ENCODE results near the gene SPATA7.

The SPATA7 gene

GRCh38 chr14:88481794-88482193 lies 96.3 kb downstream of the SPATA7 start:
- in situ Hi-C loops (cut with MboI; ENCODE audit: low pct_unique_long_range_greater_than_20kb, low sequenced_read_pairs, unreplicated experiment): loop anchor here (25.0 kb wide), 1 partner anchor 406 kb away; no protein-coding TSS in a partner anchor
- TF ChIP-seq CTCF (IDR thresholded peaks at IDR 0.05; ENCODE audit: extremely low read depth, insufficient read depth, missing control alignments): no peak
- DNase-seq (ENCODE audit: low spot score): no peak

GRCh38 chr14:88482524-88482923 lies 97.1 kb downstream of the SPATA7 start:
- TF ChIP-seq CTCF (IDR thresholded peaks at IDR 0.05; ENCODE audit: extremely low read depth, insufficient read depth, missing control alignments): no peak
- in situ Hi-C loops (cut with MboI; ENCODE audit: low pct_unique_long_range_greater_than_20kb, low sequenced_read_pairs, unreplicated experiment): loop anchor here (25.0 kb wide), 1 partner anchor 405 kb away; no protein-coding TSS in a partner anchor
- DNase-seq (ENCODE audit: low spot score): no peak

Measured in GM13977 (cell line).